Stomach (tissue), 9 donors: ENCODE measurements around the gene EIF4A2. TPM values are rescaled to one million over a fixed set of nuclear protein-coding genes. Genes with fewer than 3 reads are reported as not detected.

Experiments used
- DNase-seq, 2 donors: peaks; one replicate each; pipeline versions ENCODE4 v3.0.0 to v3.0.0-alpha.2; 2013 to 2019
- H3K27ac ChIP-seq, 5 donors: fragments of 200-600 bp in 4 of 5; sonication (generic) in 4 of 5; one replicate each; pipeline ENCODE4 v1.5.1; 2013 to 2019; ENCODE audit warnings: mild to moderate bottlenecking in 1 of 5, moderate library complexity in 1 of 5
- H3K27me3 ChIP-seq, 3 donors: fragments of 200-600 bp; sonication (generic); one replicate each; pipeline ENCODE4 v1.5.1; 2017 to 2019; ENCODE audit warnings: mixed run types in 1 of 3
- H3K36me3 ChIP-seq, 4 donors: fragments of 200-600 bp; sonication (generic); 1 replicate in 3 of 4; 2 replicates in 1 of 4; pipeline ENCODE4 v1.5.1; 2016 to 2019
- H3K4me1 ChIP-seq, 4 donors: fragments of 200-600 bp; sonication (generic); one replicate each; pipeline ENCODE4 v1.5.1; 2016 to 2019
- H3K4me3 ChIP-seq, 4 donors: fragments of 200-600 bp; sonication (generic) in 3 of 4; one replicate each; pipeline ENCODE4 v1.5.1; 2016 to 2019; ENCODE audit warnings: mild to moderate bottlenecking in 1 of 4
- H3K9me3 ChIP-seq, 4 donors: fragments of 200-600 bp; sonication (generic); one replicate each; pipeline ENCODE4 v1.5.1; 2016 to 2019
- EP300 ChIP-seq: sonication (generic); formaldehyde crosslinking; IDR thresholded peaks from one replicate; pipeline ENCODE4 v1.6.1; 2017; ENCODE audit warnings: antibody characterized with exemption
- POLR2A ChIP-seq, 4 donors: fragments of 450-650 bp; IDR thresholded peaks; one replicate each; pipeline ENCODE4 v1.6.1; 2016; ENCODE audit warnings: antibody characterized with exemption in 4 of 4, control low read depth in 2 of 4, mild to moderate bottlenecking in 1 of 4, moderate library complexity in 1 of 4
- POLR2AphosphoS5 ChIP-seq, 3 donors: sonication (generic); formaldehyde crosslinking; IDR thresholded peaks; one replicate each; pipeline ENCODE4 v1.6.1; 2016; ENCODE audit warnings: antibody characterized with exemption in 3 of 3
- WGBS, 5 donors: extraction: QIAGEN DNeasy Blood & Tissue Kit in 3 of 5; methylation state at CpG; one replicate each; pipeline versions ENCODE4 v1.1.5 to v1.1.7; 2013 to 2018; 5-methylcytosine and 5-hydroxymethylcytosine counted together
- intact Hi-C: fragments of 100-400 bp; cut with DNase I; formaldehyde crosslinking; loops from one replicate; pipeline ENCODE4 v1.15.1; 2023; ENCODE audit warnings: low total_unique reads
- polyA plus RNA-seq, 3 donors: library from polyadenylated mRNA; stranded (reverse); fragments of 200-250 nt; gene quantifications; one replicate each; pipeline ENCODE4 v1.2.3, GENCODE V29; 2013
- small RNA-seq, 4 donors: library from RNA; depleted of rRNA; stranded (forward); fragments of <200 nt; gene quantifications; one replicate each; pipeline ENCODE3, GENCODE V24; 2016
- total RNA-seq, 5 donors: library from RNA; depleted of rRNA; stranded (reverse); fragments of >200 nt; gene quantifications; one replicate each; pipeline versions ENCODE4 v1.1.0 to v1.2.3, GENCODE V29; 2014 to 2016
- TF ChIP-seq, protein P1 (sequence below), 7 experiments: fragments of 450-650 bp in 4 of 7; fragments of 200-600 bp in 3 of 7; sonication (generic) in 3 of 7; IDR thresholded peaks; one replicate each; pipeline ENCODE4 v1.5.1; 2016 to 2019; ENCODE audit warnings: antibody characterized with exemption in 7 of 7, control low read depth in 2 of 7, mild to moderate bottlenecking in 1 of 7
- donor health status: healthy with polysubstance abuse.
- donor health status: Bipolar disorder and iron deficiency.
- donor health status: healthy.

EIF4A2 gene
- total and polyA plus RNA-seq, 8 donors: 165 to 1,058 (median 391) TPM

DNA sequence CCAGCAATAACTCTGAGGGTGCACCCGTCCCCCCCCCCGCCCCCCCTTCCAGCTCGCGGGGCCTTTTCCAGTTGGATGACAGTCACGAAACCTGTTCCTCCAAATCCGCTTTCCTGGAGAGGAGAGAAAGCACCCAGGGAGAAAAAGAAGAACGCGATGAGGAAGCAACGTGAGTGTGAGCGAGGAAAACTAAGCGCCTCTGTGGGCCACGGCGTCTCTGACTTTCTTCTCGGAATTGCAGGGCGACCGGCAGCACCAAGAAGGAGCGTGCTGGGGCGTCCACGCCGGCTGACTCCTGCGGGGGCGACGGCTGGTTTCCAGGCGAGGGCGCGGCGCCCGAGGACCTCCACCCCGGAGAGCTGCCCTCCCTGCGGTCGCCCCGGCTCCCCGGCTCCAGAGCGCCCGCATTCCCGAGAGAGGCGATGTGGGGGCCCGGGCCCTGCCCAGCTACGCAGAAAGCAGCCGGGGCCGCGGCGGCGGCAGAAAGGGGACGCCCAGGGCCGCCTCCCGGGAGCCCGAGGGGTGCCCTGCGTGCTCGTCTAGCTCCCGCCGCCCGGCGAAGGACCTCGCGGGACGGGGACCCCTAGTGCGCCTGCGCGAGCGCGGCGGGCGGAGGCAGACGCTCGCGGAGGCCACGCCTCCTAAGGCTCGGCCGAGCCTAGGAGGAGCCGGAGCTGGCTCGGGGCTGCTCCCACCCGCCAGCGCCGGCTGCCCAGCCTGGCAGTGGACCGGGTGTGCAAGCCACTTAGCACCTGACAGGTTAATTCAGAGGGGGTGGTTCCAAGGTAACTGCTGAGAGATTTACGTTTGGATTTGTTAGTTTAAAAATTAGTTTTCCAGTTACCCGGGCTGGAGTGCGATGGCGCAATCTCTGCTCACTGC lies 43.8 kb downstream of the EIF4A2 start:
- no peaks in the 10 kb centered on the region for H3K9me3 ChIP-seq
- H3K4me1 ChIP-seq: peaks cover 0 to 34% (median 28%) of the 10 kb centered on the region in 4 donors
- peak overlapping the region; percentile 65 to 74 (median 68) for H3K4me3 ChIP-seq
- H3K27ac ChIP-seq: peak overlapping the region in 4 of 5 donors; percentile 52 to 77 (median 68)
- DNase-seq: peak; percentile 84 to 95
- no peaks in the 10 kb centered on the region for H3K36me3 ChIP-seq
- intact Hi-C loops: no loop called here
- peaks cover 3 to 86% (median 61%) of the 10 kb centered on the region in 3 donors for H3K27me3 ChIP-seq
- TF ChIP-seq EP300: no peak
- peak; percentile 29 to 81 (median 49) for TF ChIP-seq POLR2AphosphoS5 (IDR thresholded peaks at IDR 0.05)
- WGBS, 5 donors: 2 to 6% (median 2%) methylated on average over 22 to 80 of the region's 80 CpGs

DNA sequence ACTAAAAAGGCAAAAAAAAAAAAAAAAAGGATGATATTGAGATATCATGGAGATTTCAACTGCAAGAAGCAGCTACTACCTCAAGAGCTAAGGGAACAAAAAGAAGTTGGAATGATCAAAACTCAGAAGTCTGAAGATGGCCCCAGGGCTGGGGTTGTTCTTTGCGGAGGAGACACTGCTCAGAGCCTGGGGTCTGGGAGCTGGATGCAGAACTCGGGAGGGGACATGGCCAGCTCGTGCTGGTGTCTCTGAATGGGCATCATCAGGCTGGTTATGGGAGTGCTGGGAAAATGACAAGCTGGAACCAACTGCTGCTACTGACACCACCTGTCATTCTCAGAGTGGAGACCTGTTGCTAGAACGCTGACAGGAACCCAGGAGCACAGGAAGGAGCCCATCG lies 45.0 kb downstream of the EIF4A2 start:
- TF ChIP-seq EP300 (no peak), POLR2AphosphoS5 (IDR thresholded peaks at IDR 0.05) (no peak), POLR2A (IDR thresholded peaks at IDR 0.05) (no peak)
- TF ChIP-seq, protein P1, sequence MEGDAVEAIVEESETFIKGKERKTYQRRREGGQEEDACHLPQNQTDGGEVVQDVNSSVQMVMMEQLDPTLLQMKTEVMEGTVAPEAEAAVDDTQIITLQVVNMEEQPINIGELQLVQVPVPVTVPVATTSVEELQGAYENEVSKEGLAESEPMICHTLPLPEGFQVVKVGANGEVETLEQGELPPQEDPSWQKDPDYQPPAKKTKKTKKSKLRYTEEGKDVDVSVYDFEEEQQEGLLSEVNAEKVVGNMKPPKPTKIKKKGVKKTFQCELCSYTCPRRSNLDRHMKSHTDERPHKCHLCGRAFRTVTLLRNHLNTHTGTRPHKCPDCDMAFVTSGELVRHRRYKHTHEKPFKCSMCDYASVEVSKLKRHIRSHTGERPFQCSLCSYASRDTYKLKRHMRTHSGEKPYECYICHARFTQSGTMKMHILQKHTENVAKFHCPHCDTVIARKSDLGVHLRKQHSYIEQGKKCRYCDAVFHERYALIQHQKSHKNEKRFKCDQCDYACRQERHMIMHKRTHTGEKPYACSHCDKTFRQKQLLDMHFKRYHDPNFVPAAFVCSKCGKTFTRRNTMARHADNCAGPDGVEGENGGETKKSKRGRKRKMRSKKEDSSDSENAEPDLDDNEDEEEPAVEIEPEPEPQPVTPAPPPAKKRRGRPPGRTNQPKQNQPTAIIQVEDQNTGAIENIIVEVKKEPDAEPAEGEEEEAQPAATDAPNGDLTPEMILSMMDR (IDR thresholded peaks at IDR 0.05): no peak
- no peak overlapping the region for H3K4me3 ChIP-seq
- H3K9me3 ChIP-seq: no peaks in the 10 kb centered on the region
- 20 to 30% (median 25%) methylated on average over 5 of the region's 5 CpGs for WGBS, 5 donors
- DNase-seq: no peak
- H3K36me3 ChIP-seq: no peaks in the 10 kb centered on the region
- H3K27me3 ChIP-seq: peaks cover 3 to 86% (median 58%) of the 10 kb centered on the region in 3 donors
- intact Hi-C loops: no loop called here
- peaks cover 0 to 34% (median 28%) of the 10 kb centered on the region in 4 donors for H3K4me1 ChIP-seq
- H3K27ac ChIP-seq: no peak overlapping the region

DNA sequence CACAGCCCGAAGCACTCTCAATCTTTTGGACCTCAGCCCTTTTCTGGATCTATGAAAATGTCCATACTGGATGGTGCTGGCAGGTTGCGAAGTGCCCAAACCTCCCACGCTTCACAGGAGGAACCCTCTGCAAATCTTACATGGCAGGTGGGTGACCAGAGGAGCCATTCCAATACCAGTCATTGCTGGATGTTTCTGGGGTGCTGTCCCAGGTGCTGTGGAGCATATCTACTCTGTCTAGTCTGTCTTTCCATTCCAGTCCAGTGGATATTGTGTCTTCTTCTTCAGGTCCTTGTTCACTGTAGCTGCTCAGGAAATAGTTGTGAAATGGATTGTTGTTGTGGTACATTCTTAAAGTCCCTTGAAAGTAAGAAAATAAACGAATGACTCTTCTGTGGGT lies 48.4 kb downstream of the EIF4A2 start:
- Histone ChIP-seq H3K36me3 (no peaks in the 10 kb centered on the region), H3K4me1 (peaks cover 0 to 13% (median 9%) of the 10 kb centered on the region in 4 donors), H3K4me3 (no peak overlapping the region), H3K9me3 (no peaks in the 10 kb centered on the region), H3K27ac (no peak overlapping the region), H3K27me3 (peaks cover 3 to 60% (median 27%) of the 10 kb centered on the region in 3 donors)
- TF ChIP-seq, protein P1 (IDR thresholded peaks at IDR 0.05): no peak
- TF ChIP-seq POLR2A (IDR thresholded peaks at IDR 0.05) (no peak), EP300 (no peak)
- intact Hi-C loops: no loop called here
- WGBS, 5 donors: 61 to 86% (median 72%) methylated on average over 4 of the region's 4 CpGs
- no peak for DNase-seq

- 83 to 96% (median 88%) methylated on average over 1 of the region's 1 CpG for WGBS, 5 donors
- peaks cover 0 to 12% (median 5%) of the 10 kb centered on the region in 4 donors for H3K4me1 ChIP-seq
- no peak overlapping the region for H3K27ac ChIP-seq
- no peaks in the 10 kb centered on the region for H3K9me3 ChIP-seq
- TF ChIP-seq POLR2A (IDR thresholded peaks at IDR 0.05): no peak
- TF ChIP-seq, protein P1 (IDR thresholded peaks at IDR 0.05): no peak
- no peaks in the 10 kb centered on the region for H3K36me3 ChIP-seq
- intact Hi-C loops: no loop called here
- peaks cover 3 to 59% (median 27%) of the 10 kb centered on the region in 3 donors for H3K27me3 ChIP-seq
- no peak for DNase-seq
- no peak overlapping the region for H3K4me3 ChIP-seq
Observed at GRCh38 chr3:186832276-186832675, 48.9 kb downstream of the EIF4A2 start.

Small RNA genes lying within 50 kb of the gene (small RNA-seq; reads per million reads assigned to genes)
- 0 reads per million in 4 donors for gene RF00092
- 0 reads per million in 4 donors for gene RNU6-1105P
- gene SNORA4: 0 reads per million in 4 donors
- gene SNORA63: 0 reads per million in 4 donors
- gene SNORA81: 0 reads per million in 4 donors
- gene SNORD2: 0 reads per million in 4 donors

Other genes starting within 250 kb of the EIF4A2 start
- gene CRYGS, start 239.2 kb upstream of the EIF4A2 start, total RNA-seq: 1 to 10 TPM in 3 of 5 donors, not detected in 2; 1.8 to 4.3 (median 2.8) TPM
- gene CRYGS, start 239.2 kb upstream of the EIF4A2 start, polyA plus RNA-seq: 1 to 10 TPM; 5.0 to 6.6 (median 5.9) TPM
- 10 to 100 TPM in 3 of 5 donors, 1 to 10 TPM in 2; 5.3 to 16.5 (median 10.4) TPM for gene TBCCD1, start 216.2 kb upstream of the EIF4A2 start, total RNA-seq
- gene TBCCD1, start 216.2 kb upstream of the EIF4A2 start, polyA plus RNA-seq: 1 to 10 TPM; 3.5 to 4.4 (median 4.0) TPM
- 10 to 100 TPM; 17.0 to 62.1 (median 31.6) TPM for gene DNAJB11, start 212.9 kb upstream of the EIF4A2 start, total RNA-seq
- 10 to 100 TPM; 17.7 to 33.9 (median 32.2) TPM for gene DNAJB11, start 212.9 kb upstream of the EIF4A2 start, polyA plus RNA-seq
- gene AHSG, start 170.5 kb upstream of the EIF4A2 start, total RNA-seq: under 1 TPM in 1 of 5 donors, not detected in 4; 0.92 TPM
- not detected for gene AHSG, start 170.5 kb upstream of the EIF4A2 start, polyA plus RNA-seq
- not detected for gene FETUB, start 143.2 kb upstream of the EIF4A2 start, total RNA-seq
- gene FETUB, start 143.2 kb upstream of the EIF4A2 start, polyA plus RNA-seq: under 1 TPM in 1 of 3 donors, not detected in 2; 0.63 TPM
- not detected for gene HRG, start 117.6 kb upstream of the EIF4A2 start, total RNA-seq
- not detected for gene HRG, start 117.6 kb upstream of the EIF4A2 start, polyA plus RNA-seq
- gene KNG1, start 66.2 kb upstream of the EIF4A2 start, total RNA-seq: not detected
- under 1 TPM in 1 of 3 donors, not detected in 2; 0.18 TPM for gene KNG1, start 66.2 kb upstream of the EIF4A2 start, polyA plus RNA-seq
- 100 to 1,000 TPM in 1 of 5 donors, 10 to 100 TPM in 2, 1 to 10 TPM in 1, not detected in 1; 3.2 to 121 (median 28.4) TPM for gene RFC4, start 22.9 kb downstream of the EIF4A2 start, total RNA-seq
- gene RFC4, start 22.9 kb downstream of the EIF4A2 start, polyA plus RNA-seq: 10 to 100 TPM; 13.1 to 25.2 (median 21.2) TPM
- gene ADIPOQ, start 59.1 kb downstream of the EIF4A2 start, total RNA-seq: 10 to 100 TPM in 1 of 5 donors, 1 to 10 TPM in 2, under 1 TPM in 1, not detected in 1; under 0.01 to 11.1 (median 6.5) TPM
- gene ADIPOQ, start 59.1 kb downstream of the EIF4A2 start, polyA plus RNA-seq: 1 to 10 TPM in 1 of 3 donors, under 1 TPM in 2; 0.13 to 1.4 (median 0.25) TPM
- gene ST6GAL1, start 146.9 kb downstream of the EIF4A2 start, total RNA-seq: 10 to 100 TPM in 4 of 5 donors, 1 to 10 TPM in 1; 3.8 to 31.0 (median 18.1) TPM
- 1 to 10 TPM; 4.1 to 9.7 (median 4.6) TPM for gene ST6GAL1, start 146.9 kb downstream of the EIF4A2 start, polyA plus RNA-seq